GM18511 (cell line): ENCODE results near the gene PELI2.

Experiments
- ATAC-seq: cut with Tn5 transposase; IDR thresholded peaks from one replicate; pipeline ENCODE4 v1.9.1; 2021; ENCODE audit warnings: mild to moderate bottlenecking, moderate library complexity; ENCODE audit not compliant: unreplicated experiment

The PELI2 gene

DNA sequence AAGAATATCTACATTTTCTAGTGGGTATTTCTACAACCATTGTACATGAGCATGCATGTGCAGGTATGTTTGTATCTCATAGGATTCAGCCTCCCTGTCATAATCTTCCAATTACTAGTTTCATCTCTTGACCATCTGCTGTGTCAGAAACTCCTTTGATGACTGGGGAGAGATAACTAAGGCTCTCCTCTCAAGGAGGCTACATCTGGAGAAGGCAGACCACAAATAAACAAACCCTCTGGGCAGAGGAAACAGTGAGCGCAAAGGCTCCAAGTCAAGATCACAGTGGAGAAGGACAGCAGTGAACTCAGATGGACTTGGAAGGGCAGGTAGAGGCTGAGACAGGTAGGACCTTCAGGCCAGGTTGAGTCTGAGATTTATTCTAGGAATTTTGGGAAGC lies 166.4 kb downstream of the PELI2 start:
- no peak for ATAC-seq

DNA sequence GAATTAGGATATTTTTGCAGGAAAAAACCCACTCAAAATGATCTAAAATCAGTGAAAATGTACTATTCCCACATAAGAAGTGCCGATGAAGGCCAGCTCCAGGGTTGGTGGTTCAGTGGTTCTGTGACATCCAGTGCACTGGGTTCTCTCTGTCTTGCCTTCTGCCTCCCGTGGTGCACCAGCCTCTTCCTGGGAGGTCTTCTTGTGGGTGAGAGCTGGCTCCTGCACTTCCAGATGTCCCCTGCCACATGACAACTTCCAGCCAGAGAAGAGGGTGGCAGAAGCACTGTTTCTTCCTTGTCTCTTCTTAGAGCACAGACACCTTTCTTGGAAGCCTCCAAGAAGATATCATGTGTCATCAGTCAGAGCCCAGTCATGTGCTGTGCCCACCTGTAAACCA lies 170.9 kb downstream of the PELI2 start:
- no peak for ATAC-seq

DNA sequence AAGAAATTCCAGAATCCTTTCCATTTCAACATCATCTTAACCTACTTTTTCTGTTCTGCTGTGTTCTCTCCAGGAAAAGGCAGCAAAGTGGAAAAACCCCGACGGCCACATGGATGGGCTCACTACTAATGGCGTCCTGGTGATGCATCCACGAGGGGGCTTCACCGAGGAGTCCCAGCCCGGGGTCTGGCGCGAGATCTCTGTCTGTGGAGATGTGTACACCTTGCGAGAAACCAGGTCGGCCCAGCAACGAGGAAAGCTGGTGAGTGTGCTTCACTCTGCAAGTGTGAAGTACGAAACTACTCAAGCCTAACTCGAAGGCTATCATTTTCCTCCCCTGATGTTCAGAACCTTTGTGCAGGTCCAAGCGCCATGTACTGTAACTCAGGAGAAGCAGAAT lies 172.0 kb downstream of the PELI2 start:
- no peak for ATAC-seq

DNA sequence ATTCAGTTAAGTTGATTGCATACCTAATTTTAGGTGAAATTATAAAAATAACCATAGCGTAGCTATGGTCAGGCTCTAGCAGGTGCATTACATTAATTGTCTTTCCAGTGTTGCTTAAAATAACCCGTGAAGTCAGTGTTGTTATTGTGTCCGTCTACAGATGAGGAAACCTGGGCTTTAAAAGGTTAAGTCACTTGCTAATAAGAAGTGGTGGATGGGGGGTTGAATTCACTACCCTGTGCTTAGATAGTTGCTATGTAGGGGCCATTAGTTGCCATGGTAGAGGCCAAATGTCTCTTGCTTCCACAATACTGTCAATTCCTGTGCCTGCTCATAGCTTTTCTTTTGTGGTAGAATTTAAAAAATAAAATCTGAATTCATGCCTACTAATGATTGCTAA lies 174.8 kb downstream of the PELI2 start:
- no peak for ATAC-seq

DNA sequence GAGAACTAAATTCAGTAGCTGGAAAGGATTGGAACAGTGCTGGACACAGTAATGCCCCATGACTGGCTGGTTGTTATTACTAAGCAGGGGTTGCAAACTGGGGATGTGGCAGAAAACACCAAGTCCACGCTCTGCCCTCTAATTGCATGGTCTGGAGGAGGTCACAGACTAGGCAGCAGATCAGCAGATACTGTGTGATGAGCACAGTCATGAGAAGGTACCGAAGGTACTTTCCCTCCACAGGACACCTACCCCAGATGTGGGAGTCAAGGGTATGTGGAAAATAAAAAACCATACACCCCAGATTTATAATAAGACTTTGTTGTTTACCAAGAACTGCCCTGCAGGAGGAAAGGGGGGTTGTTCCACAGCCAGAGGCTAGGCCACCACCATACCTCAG lies 175.3 kb downstream of the PELI2 start:
- no peak for ATAC-seq

DNA sequence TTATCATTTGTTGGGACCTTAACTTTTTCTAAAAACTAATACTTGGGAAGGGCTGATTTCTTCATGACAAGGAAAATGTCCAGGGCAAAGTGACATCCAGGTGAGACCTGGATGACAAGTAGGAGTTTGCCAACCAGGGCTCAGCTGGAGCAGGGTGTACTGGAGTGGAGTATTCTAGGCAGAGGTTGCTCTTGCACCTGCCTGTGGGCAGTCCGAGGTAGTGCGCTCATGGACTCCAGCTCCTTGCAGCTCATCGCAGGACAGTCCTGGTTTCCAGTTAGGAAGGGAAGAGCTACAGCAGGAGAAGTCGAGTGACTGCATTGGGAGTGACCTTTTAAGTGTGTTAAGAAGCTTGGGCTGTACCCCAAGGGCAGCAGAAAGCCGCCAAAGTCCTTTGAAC lies 175.9 kb downstream of the PELI2 start:
- ATAC-seq, result peak; percentile 65

DNA sequence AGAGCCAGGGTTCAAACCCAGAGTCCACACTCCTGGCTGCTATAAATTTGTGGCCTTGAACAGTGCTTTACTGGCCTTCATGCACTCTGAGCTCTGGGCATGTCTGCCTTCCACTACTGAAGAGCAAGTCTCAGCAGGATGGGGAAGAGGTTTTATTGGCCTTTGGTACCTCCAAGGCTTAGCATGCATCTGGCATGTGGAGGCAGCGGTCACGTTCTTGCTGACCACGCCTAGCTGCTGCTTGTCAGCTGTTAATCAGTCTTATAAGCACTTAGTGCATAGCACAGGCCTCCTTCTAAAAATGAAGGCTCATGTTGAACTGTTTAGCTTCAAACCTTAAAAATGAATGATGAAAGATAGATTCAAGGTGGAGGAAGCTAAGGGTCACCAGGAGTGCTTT lies 177.5 kb downstream of the PELI2 start:
- ATAC-seq, result no peak

DNA sequence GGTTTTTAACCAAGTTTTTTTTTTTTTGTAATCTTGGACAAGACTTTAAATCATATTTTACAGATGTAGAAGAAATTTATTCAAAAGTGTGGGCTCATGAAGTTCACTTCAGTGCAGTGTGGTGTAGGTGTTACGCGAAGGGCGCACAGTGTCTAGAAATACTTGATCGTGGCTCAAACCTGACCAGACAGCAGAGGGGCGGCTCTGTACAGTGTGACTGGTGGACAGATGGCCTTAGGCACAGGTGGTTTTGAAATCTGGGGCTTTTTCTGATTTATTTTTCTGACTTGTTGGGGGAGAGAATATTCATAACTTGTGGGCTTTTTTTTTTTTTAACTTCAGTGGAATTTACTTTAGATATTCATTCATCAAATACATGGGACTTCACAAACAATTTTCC lies 179.2 kb downstream of the PELI2 start:
- ATAC-seq, result no peak

DNA sequence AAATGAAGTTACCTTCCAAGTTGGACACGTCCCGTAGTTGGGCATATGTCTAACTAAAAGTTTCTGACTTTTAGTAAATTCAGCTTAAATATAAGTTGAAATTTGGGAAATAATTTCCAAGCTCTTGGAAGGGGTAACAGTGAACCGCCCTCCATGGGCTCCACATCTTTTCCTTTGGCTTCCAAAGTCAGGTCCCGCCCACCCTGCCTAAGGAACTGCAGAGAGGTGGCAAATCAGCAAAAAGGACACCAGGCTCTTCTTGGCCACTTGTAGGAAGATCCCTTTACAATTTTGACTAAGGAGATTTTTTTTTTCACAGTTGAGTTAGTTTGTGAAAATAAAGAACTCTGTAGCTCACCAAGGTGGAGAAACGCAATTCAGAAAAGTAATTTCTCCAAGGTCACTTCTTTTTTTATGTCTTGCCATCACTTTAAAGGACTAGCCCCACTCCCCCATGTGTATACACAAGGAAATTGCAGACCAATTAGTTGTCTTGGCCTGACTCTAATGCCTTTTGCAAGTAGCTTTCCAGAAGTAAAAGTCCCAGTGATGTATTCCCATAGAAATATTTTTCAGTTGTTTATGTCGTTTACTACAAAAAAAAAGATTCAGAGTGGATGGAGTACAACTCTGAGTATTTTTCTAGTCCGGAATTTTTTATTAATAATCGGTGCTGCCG lies 181.2 kb downstream of the PELI2 start:
- ATAC-seq, result no peak

DNA sequence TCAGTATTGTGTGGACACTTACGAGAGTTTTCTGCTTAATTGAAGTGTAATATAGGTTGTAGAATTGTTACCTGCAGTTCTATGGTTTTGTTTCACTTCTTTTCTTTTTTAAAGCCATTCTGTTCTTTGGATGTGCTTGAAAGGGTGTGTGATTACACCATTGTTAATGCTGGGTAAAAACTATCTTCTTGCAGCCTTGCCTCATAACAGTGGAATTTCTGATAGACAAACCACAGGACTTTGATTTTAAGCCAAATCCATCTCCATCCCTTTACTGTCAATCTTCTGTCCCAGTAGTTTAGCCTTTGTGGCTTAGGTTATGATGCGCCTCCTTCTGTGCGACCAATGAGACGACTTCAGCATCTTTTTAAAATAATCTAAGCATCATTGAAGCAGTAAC lies 182.3 kb downstream of the PELI2 start:
- no peak for ATAC-seq

DNA sequence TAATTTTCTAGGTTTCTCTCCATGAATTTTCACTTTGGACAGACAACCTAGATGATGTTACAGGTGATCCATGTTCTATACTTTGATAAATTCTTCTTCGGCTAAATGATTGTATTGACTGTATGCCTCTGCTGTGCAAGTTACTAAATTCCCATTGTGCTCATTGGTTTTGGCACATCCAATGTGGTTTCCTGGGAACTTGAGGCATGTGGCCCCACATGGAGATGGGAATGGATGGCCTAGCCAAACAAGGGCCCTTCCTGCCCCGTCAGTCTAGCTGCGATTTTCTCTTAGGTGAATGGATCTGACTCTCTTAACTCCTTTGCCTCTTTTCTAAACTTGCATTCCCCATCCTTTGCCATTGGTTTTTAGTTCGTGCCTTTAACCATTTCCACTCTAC lies 186.2 kb downstream of the PELI2 start:
- no peak for ATAC-seq

DNA sequence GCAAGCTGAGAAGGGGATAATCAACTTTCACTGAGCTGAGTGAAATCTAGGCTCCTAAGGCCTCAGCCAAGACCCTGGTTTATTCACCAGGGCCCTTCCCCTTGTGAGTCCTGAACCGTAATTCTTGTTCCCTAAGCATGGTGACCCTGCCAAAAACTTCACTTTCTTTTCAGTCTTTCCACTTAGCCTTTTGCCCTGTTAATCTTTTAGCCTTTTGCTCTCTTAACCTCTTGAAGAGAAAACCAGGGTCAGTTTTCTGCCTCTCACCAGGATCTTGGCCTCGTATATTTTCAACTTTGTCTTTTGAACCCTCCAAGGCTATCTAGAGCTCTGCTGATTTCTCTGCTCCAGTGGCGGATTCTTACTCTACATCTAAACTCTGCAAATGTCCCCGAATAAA lies 191.0 kb downstream of the PELI2 start:
- no peak for ATAC-seq

DNA sequence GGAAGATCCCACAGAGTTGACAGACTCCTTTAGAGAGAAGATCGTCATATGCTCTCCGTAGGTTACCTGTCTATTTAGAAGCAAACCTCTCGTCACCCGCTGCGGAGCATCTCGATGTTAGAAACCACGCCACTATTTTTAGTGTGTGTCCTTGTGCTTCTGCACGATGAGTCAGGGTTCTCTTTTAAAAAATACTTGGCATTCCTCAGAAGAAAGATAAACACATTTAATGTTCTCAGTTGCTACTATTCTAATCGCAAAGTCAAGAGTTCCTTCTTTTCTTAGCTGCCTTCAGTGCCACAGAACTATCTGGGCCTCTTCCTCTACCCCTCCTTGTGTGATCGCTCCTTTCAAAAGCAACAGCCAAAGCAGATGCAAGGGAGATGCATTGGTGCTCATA lies 192.4 kb downstream of the PELI2 start:
- ATAC-seq, result no peak

DNA sequence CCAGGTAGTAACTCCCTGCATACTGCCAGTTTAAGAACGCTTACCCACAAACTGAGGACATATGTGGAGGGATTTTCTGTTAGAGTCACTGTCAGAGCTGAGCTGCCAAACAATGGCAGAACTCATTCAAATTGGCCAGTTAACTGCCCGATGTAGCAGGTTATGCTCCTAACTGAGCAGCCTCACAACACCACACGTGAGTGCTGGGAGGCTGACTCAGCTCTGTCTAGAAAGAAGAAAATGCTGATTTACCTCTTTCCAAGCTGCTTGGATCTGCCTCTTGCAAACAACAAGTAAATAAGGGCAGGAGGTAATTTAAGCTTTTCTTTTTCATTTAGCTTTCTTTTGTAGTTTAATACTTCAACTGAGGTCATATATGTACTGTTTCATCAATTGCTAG lies 195.6 kb downstream of the PELI2 start:
- no peak for ATAC-seq

DNA sequence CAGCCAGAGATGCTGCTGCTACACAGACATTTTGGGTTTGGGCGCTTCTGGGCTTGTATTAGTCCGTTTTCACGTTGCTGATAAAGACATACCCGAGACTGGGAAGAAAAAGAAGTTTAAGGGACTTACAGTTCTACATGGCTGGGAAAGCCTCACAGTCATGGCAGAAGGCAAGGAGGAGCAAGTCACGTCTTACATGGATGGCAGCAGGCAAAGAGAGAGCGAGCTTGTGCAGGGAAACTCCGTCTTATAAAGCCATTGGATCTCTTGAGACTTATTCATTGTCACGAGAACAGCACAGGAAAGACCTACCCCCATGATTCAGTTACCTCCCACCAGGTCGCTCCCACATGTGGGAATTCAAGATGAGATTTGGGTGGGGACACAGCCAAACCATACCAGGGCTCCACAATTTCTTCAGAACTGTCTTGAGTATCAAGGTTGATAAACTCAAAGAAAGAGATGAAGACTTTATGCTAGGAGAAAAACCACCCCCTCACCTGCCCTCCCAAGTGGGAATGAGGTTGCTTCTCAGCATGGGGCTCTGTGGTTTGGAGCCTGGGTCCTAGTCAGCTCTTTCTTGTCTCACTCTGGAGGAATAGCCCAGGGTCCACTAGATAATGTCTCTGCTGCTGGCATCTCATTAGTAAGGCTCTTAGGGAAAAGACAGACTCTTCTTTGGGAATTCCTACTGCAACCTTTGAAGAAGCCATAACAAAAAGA lies 200.3 kb downstream of the PELI2 start:
- ATAC-seq, result no peak

DNA sequence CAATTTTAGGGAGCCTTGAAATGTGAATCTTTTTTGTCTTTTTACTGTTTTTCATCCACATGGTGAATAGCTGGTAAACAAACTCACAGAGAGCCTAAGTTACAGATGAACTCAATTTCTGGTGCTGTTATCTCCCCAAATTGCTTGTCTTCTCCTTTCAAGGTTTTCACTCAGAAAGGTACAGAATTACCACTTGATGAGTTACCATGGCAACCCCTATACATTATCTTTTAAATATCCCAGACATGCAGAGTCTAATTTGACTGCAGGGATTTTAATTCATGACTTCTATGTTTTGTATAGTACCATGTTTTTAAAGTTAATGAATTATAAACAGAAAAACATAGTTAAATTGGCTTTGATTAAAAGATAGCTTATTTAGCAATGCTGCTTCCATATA lies 203.7 kb downstream of the PELI2 start:
- ATAC-seq, result no peak

DNA sequence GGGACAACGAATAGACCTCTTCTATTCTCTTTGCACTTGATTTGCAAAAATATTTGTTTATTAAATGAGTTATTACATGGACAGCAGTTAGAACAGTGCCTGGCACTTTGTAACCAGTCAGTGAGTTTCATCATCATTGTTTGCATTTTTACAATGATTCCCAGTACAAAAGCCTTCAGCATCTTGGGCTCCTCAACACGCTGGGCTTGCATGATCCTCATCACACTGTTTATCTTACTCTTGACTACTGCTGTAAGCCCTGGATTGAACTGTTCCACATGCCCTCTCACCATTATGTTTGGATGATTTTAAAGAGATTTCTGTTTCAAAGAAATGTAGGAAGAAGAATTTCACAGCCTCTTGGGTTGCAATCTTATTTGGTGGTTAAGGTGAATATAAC lies 204.3 kb downstream of the PELI2 start:
- no peak for ATAC-seq

DNA sequence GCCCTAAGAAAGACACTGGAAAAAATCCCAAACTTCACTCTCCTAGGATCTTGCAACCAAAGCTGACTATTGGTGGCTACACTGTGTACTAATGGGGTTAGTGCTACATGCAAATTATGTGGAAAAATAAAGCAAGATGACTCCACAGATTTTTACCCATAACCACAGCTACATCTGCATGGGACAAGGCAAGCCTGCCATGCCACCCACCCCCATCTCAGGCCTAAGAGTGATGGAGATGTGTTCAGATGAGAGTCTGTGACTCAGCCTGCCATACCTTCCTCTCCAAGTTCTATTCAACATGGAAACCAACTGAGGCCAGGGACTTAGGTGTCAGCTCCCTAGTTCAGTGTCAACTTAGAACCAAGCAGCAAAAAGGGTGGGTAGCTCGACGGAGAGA lies 206.2 kb downstream of the PELI2 start:
- no peak for ATAC-seq

DNA sequence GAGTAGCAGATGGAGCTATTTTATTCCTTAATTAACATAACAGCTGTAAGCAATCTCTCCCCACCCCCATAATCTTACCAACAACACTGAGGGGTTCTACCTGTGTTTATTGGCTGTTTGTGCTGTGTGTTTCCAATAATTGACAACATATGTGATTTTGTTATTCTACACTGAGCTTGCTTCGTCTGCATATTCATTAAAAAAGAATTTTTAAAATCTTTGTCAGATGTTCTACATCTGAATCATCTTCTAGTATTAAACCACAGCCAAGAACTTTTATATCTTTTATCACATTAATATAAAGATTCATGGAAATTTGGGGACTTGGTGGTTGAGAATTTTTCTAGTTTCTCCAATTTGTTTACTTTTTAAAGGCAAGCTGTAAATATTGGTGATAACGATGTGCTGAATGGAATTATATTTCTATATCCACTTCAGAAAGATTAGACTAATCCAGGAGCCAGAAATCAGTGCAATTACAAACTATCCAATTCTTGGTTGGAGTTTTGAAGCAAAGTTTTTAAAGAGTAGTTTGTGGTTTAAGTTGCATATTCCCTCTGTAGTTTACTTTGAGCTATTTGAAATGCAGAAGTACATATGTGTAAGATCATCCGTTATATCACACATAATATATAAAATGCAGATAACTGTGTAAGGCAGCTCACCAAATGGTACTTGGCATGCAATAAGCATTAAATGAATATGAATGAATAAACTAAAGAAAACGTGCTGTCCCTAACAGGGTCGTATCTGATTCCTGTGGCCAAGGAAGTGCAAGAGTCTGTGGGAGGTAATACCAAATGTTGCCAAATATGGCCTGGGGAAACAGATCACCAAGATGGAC lies 206.9 kb downstream of the PELI2 start:
- ATAC-seq, result no peak

DNA sequence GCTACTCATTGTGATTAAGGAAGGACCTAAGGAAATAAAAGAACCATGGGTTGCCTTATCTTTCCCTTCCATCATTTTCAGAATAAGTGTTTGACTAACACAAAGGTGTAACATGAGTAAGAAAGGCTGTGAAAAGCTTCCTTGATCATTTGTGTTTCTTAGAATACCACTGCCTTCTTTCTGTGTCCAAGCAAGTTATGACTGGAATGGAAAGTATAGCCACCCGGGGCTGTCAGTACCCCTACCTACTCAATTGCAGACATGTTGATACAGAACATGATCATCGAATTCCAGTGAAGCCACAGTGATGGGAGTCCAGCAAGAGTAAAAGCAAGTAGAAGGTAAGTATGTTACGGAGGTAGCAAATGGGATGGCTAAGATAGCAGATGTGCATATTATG lies 209.8 kb downstream of the PELI2 start:
- no peak for ATAC-seq

DNA sequence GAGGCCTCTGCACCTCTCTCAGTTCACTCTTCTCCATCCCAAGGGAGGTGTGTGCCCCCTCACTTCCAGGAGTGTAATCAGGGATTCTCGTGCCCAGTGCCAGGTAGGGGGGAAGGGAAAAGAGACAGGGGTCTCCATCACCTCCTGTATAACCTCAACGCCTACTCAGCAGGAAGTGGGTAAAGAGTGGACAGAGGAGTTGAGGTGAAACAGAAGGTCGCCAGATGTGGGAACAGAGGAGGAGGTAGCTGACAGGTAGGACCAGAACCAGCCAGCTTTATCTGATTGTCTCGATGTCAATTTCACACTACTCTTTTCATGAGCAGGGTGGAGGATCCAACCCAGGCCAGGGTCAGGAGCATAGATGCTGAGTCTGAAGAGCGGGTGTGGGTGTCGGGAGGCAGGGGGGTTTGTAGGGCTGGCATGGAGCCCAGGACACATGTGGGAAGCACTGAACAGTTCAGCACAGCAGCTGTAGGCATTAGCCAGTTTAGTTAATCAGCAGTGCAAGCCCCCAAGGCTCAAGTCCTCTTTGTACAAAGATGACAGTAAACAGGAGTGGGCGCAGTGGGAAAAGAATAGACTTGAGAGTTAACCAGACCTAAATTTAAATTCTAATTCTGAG lies 213.5 kb downstream of the PELI2 start:
- ATAC-seq, result no peak
